HL-60 (cell line): ENCODE measurements around the gene SAE1.

Source experiments
- DNase-seq, 2 experiments: peaks; one replicate each; pipeline ENCODE4 v3.0.0-alpha.2; 2010 to 2020; ENCODE audit warnings: low read depth in 1 of 2, low spot score in 1 of 2
- H3K27ac ChIP-seq: fragments of 250-450 bp; sonication (Bioruptor Pico); replicated peaks from 2 replicates; pipeline ENCODE4 v1.5.1; 2020; ENCODE audit warnings: mild to moderate bottlenecking, moderate library complexity
- H3K27me3 ChIP-seq: fragments of 250-450 bp; sonication (Bioruptor Pico); 2 replicates; pipeline ENCODE4 v1.5.1; 2021; ENCODE audit warnings: mild to moderate bottlenecking, moderate library complexity; ENCODE audit not compliant: insufficient read depth, poor library complexity, severe bottlenecking
- H3K4me3 ChIP-seq: replicated peaks from 2 replicates; pipeline ENCODE4 v1.5.1; 2011; ENCODE audit warnings: mild to moderate bottlenecking, control low read depth, low read length; ENCODE audit not compliant: insufficient read depth
- CTCF ChIP-seq: IDR thresholded peaks from one replicate; pipeline ENCODE4 v1.5.1; 2011; ENCODE audit warnings: low read length, control low read depth, inconsistent platforms; ENCODE audit not compliant: insufficient read depth
- GABPA ChIP-seq: IDR thresholded peaks from 2 replicates; pipeline ENCODE4 v1.6.1; 2012; ENCODE audit warnings: low read depth
- POLR2AphosphoS5 ChIP-seq: IDR thresholded peaks from 2 replicates; pipeline ENCODE4 v1.6.1; 2012; ENCODE audit warnings: low read depth
- REST ChIP-seq: IDR thresholded peaks from 2 replicates; pipeline ENCODE4 v1.6.1; 2012; ENCODE audit warnings: low read depth; ENCODE audit not compliant: insufficient replicate concordance
- SPI1 ChIP-seq: IDR thresholded peaks from 2 replicates; pipeline ENCODE4 v1.6.1; 2012; ENCODE audit warnings: low read depth, mild to moderate bottlenecking, borderline replicate concordance

SAE1 gene

GRCh38 chr19:47145639-47146486 is 15.2 kb downstream of the SAE1 start:
- Histone ChIP-seq H3K27ac (no peak overlapping the region), H3K27me3 (no peaks in the 10 kb centered on the region)
- no peak for TF ChIP-seq GABPA
- TF ChIP-seq SPI1, result no peak

GRCh38 chr19:47146920-47147319 is 16.3 kb downstream of the SAE1 start:
- DNase-seq, result no peak
- no peaks in the 10 kb centered on the region for H3K27me3 ChIP-seq
- H3K4me3 ChIP-seq, result no peak overlapping the region
- no peak for TF ChIP-seq POLR2AphosphoS5
- TF ChIP-seq SPI1, result no peak
- TF ChIP-seq GABPA, result no peak
- H3K27ac ChIP-seq, result no peak overlapping the region

More at GRCh38 chr19:47145639-47146486, 15.2 kb downstream of the SAE1 start:
- DNase-seq, result no peak
- no peak overlapping the region for H3K4me3 ChIP-seq

- no peak for TF ChIP-seq SPI1
- no peak for TF ChIP-seq REST
- TF ChIP-seq GABPA, result no peak
- no peak for TF ChIP-seq POLR2AphosphoS5
- no peak for TF ChIP-seq CTCF
- DNase-seq, result no peak
- H3K4me3 ChIP-seq, result no peak overlapping the region
- H3K27ac ChIP-seq, result no peak overlapping the region
- H3K27me3 ChIP-seq, result no peaks in the 10 kb centered on the region
Measured at GRCh38 chr19:47151627-47152026, 21.0 kb downstream of the SAE1 start.

- Histone ChIP-seq H3K27me3 (no peaks in the 10 kb centered on the region), H3K4me3 (no peak overlapping the region), H3K27ac (no peak overlapping the region)
- no peak for DNase-seq
- TF ChIP-seq POLR2AphosphoS5 (no peak), CTCF (no peak), REST (no peak), GABPA (no peak), SPI1 (no peak)
Measured at GRCh38 chr19:47152205-47152604, 21.6 kb downstream of the SAE1 start.
